K562 (cell line): ENCODE results near the gene IGSF9. TPM values are rescaled to one million over a fixed set of nuclear protein-coding genes. Genes with fewer than 3 reads are reported as not detected.

Source experiments
- ATAC-seq: fragments of 200-7000 bp; cut with Tn5 transposase; 3 replicates; pipeline ENCODE4 v1.9.1; 2020; ENCODE audit warnings: moderate library complexity
- BruUV-seq: library from RNA; stranded (reverse); fragments of 400-500 nt; replicated peaks from 2 replicates; lab custom pipeline; 2021; lab: Mats Ljungman, UMichigan
- CTCF ChIA-PET: fragments of 300-600 bp; formaldehyde crosslinking; extraction: SDS; loops from one replicate; lab custom pipeline; 2021; ENCODE audit warnings: low intra/inter-chr PET ratio; lab: Yijun Ruan, JAX
- POLR2A ChIA-PET: fragments of 300-600, 350-650 bp; sonication (Branson Sonifier 250); formaldehyde crosslinking; extraction: SDS; loops from one replicate; lab custom pipeline; 2021; ENCODE audit warnings: antibody characterized with exemption, inconsistent platforms; lab: Yijun Ruan, JAX
- DNase-seq, 4 experiments: peaks; one replicate each; pipeline versions ENCODE4 v3.0.0 to v3.0.0-alpha.2; 2011 to 2018; ENCODE audit warnings: low spot score in 3 of 4, mixed read lengths in 3 of 4; ENCODE audit errors: extremely low read depth in 1 of 4
- FAIRE-seq: peaks from 2 replicates; lab custom pipeline; 2011; peaks lifted over from hg19 to GRCh38; lab: Jason Lieb, UNC
- H2AFZ ChIP-seq: 2 replicates; pipeline ENCODE4 v1.6.0; 2011; ENCODE audit warnings: low read depth, low read length, control low read depth, inconsistent platforms
- H3K27ac ChIP-seq: fragments of 200-600 bp; 3 replicates; pipeline ENCODE4 v1.8.0; 2011; ENCODE audit warnings: low read depth, mild to moderate bottlenecking, control low read depth, inconsistent platforms, low read length, moderate library complexity, mixed read lengths; ENCODE audit errors: extremely low read depth
- H3K27me3 ChIP-seq, 2 experiments: fragments of 300-600 bp in 1 of 2; 2 replicates in 1 of 2; 3 replicates in 1 of 2; pipeline versions ENCODE4 v1.6.0 to v1.8.0; 2011; ENCODE audit warnings: inconsistent platforms in 2 of 2, low read length in 2 of 2, mild to moderate bottlenecking in 1 of 2, mixed read lengths in 1 of 2, moderate library complexity in 1 of 2; ENCODE audit not compliant: control insufficient read depth in 2 of 2, insufficient read depth in 2 of 2
- H3K36me3 ChIP-seq: fragments of 300-600 bp; 3 replicates; pipeline ENCODE4 v1.8.0; 2011; ENCODE audit warnings: mild to moderate bottlenecking, low read length, inconsistent platforms; ENCODE audit not compliant: control insufficient read depth, insufficient read depth
- H3K4me1 ChIP-seq, 2 experiments: fragments of 200-600 bp in 1 of 2; replicated peaks in 1 of 2; 2 replicates in 1 of 2; 3 replicates in 1 of 2; pipeline versions ENCODE4 v1.5.1 to v1.8.0; 2011; ENCODE audit warnings: inconsistent platforms in 2 of 2, low read length in 2 of 2, mild to moderate bottlenecking in 1 of 2, mixed read lengths in 1 of 2, moderate library complexity in 1 of 2; ENCODE audit not compliant: control insufficient read depth in 2 of 2, insufficient read depth in 2 of 2
- H3K4me2 ChIP-seq: 2 replicates; pipeline ENCODE4 v1.6.1; 2011; ENCODE audit warnings: low read length, control low read depth, inconsistent platforms, mixed read lengths; ENCODE audit not compliant: insufficient read depth
- H3K4me3 ChIP-seq: fragments of 200-600 bp; sonication (generic), shearing (Covaris generic); 2 replicates; pipeline ENCODE4 v1.5.1; 2016; ENCODE audit warnings: control low read depth, inconsistent platforms
- H3K79me2 ChIP-seq: fragments of 200-600 bp; 3 replicates; pipeline ENCODE4 v1.8.0; 2011; ENCODE audit warnings: low read length, inconsistent platforms; ENCODE audit not compliant: control insufficient read depth, insufficient read depth
- H3K9ac ChIP-seq, 2 experiments: 2 replicates each; pipeline versions ENCODE4 v1.6.0 to v1.6.1; 2011; ENCODE audit warnings: low read depth in 2 of 2, low read length in 2 of 2, control low read depth in 1 of 2, inconsistent platforms in 1 of 2, mild to moderate bottlenecking in 1 of 2, mixed read lengths in 1 of 2; ENCODE audit not compliant: insufficient read depth in 1 of 2
- H3K9me1 ChIP-seq: one replicate; pipeline ENCODE4 v1.6.0; 2011; ENCODE audit warnings: inconsistent platforms, mild to moderate bottlenecking, low read length, moderate library complexity; ENCODE audit not compliant: control insufficient read depth, insufficient read depth
- H3K9me3 ChIP-seq: replicated peaks from 2 replicates; pipeline ENCODE4 v1.5.1; 2011; ENCODE audit warnings: low read depth, low read length, inconsistent platforms; ENCODE audit not compliant: control insufficient read depth, insufficient read depth
- H4K20me1 ChIP-seq: replicated peaks from 2 replicates; pipeline ENCODE4 v1.6.1; 2011; ENCODE audit warnings: low read length, inconsistent platforms, mixed read lengths; ENCODE audit not compliant: control insufficient read depth, insufficient read depth
- RBBP5 ChIP-seq: fragments of 200-600 bp; sonication (generic); IDR thresholded peaks from 2 replicates; pipeline ENCODE4 v1.6.1; 2012; ENCODE audit warnings: borderline replicate concordance, mild to moderate bottlenecking, low read length, control low read depth, inconsistent platforms; ENCODE audit not compliant: insufficient read depth, poor library complexity, severe bottlenecking
- SP1 ChIP-seq: sonication (generic); formaldehyde crosslinking; IDR thresholded peaks from 2 replicates; pipeline ENCODE4 v1.8.1; 2022; ENCODE audit warnings: mild to moderate bottlenecking, missing genetic modification reagents
- ZNF436 ChIP-seq: fragments of 250-450, 450-650 bp; sonication (Bioruptor Pico); formaldehyde crosslinking; IDR thresholded peaks from 2 replicates; pipeline ENCODE4 v1.7.0; 2020; ENCODE audit warnings: mild to moderate bottlenecking
- ZNF695 ChIP-seq: fragments of 450-650 bp; formaldehyde crosslinking; IDR thresholded peaks from 2 replicates; pipeline ENCODE4 v1.4.0; 2020; ENCODE audit warnings: mild to moderate bottlenecking, moderate library complexity
- WGBS: fragments of 100-300 bp; shearing (Covaris generic); methylation state at CpG from one replicate; pipeline ENCODE4 v1.1.6; 2016; ENCODE audit warnings: low coverage, mixed read lengths; ENCODE audit not compliant: insufficient coverage; ENCODE audit errors: missing lambda C conversion rate; 5-methylcytosine and 5-hydroxymethylcytosine counted together
- in situ Hi-C: fragments of 300-500 bp; cut with MboI; formaldehyde crosslinking; loops from 4 replicates; pipeline ENCODE4 v1.15.0; 2018; ENCODE audit warnings: inconsistent platforms, mixed read lengths
- intact Hi-C: fragments of 100-400 bp; cut with micrococcal nuclease; formaldehyde crosslinking; loops from 2 replicates; pipeline ENCODE4 v1.14.2; 2022
- polyA plus RNA-seq, 8 experiments: library from polyadenylated mRNA; depleted of rRNA in 4 of 8; stranded (reverse) in 5 of 8; unstranded in 3 of 8; fragments of >200 nt; fragmentation: Nextera tagmentation in 2 of 8; fragmentation: Illumina TruSeq in 1 of 8; extraction: Ambion mirVana in 2 of 8; extraction: Trizol in 1 of 8; gene quantifications; 2 replicates each; pipeline versions ENCODE4 v1.2.1 to v1.2.3, GENCODE V29; 2011 to 2014; ENCODE audit warnings: inconsistent platforms in 1 of 8, missing spikeins in 1 of 8
- total RNA-seq, 7 experiments: library from RNA; depleted of rRNA in 6 of 7; stranded (reverse); fragments of >200 nt in 6 of 7; fragmentation: Illumina TruSeq in 2 of 7; extraction: Trizol in 2 of 7; gene quantifications; 2 replicates each; pipeline versions ENCODE4 v1.2.1 to v1.2.3, GENCODE V29; 2011 to 2021; ENCODE audit warnings: low replicate concordance in 1 of 7

IGSF9 gene
- total and polyA plus RNA-seq, 9 of the 15 experiments (the other 6 are each of a cell fraction or from before 2014, with no cell fraction given): 0.03 to 0.29 (median 0.07) TPM; not detected in 1

DNA sequence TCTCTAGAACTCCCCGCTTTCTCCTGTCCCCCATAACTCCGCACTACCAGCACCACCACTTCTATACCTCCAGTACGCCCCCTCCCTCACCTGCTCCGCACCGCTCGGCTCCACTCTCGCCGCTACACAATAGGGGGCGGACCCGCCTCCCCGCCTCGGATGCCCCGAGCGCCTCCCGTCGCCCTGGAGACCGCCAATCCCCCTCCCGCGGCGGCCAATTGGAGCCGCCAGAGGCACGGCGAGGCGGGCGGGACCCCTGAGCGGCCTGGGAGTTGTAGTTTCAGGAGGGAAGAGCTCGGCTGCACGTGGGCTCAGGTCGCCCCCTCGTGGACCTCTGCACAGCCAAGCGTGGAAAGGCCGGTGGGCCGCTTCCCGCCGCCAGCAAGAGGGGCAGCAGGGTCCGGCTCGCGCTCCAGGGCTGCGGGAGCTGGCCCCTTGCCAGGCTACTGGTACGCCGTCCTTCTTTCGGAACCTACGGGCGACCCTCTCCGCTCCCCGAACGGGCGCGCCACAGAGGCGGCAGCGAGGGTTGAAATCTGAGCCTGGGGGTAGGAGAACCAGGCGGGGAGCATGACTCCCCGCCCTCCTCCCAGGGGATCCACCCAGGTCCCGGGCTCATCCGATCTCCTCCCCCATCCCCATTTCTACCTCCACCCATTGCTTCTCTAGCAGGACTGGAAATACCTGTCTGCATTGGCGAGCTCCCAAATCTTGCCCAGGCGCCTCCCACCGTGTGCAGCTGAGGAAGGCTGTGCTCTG lies at the start of gene IGSF9 (continued):
- TF ChIP-seq RBBP5: no peak
- no peak for TF ChIP-seq ZNF436 (CRISPR knock-in tag)

DNA sequence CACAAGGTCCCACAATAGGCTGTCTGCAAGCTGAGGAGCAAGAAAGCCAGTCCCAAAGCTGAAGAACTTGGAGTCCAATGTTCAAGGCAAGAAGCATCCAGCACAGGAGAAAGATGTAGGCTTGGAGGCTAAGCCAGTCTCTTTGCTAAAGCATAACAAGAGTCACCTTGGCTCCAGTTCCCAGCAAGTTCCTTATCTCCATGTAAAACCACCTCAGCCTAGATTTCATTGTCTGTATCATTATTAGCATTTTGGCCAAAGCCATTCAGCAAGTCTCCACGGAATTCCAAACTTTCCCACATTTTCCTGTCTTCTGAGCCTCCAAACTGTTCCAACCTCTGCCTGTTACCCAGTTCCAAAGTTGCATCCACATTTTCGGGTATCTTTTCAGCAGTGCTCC lies 49.5 kb upstream of the IGSF9 start:
- FAIRE-seq: no peak
- in situ Hi-C loops: loop anchor here (25.0 kb wide), 1 partner anchor 808 kb away; no protein-coding TSS in a partner anchor
- WGBS: 0% methylated on average over 2 of the region's 2 CpGs
- H3K9ac ChIP-seq: no peak overlapping the region
- no peak for TF ChIP-seq SP1 (CRISPR knock-in tag)
- no peak for TF ChIP-seq ZNF695
- TF ChIP-seq, all 486 proteins: peak for 0
- H3K36me3 ChIP-seq: no peaks in the 10 kb centered on the region
- DNase-seq: no peak
- no peak overlapping the region for H3K4me2 ChIP-seq
- intact Hi-C loops: no loop called here
- no TSS peak for BruUV-seq
- no peaks in the 10 kb centered on the region for H3K9me1 ChIP-seq
- H2AFZ ChIP-seq: no peak overlapping the region
- ChIA-PET CTCF (no interaction called here), POLR2A (interaction anchor here (0.7 kb wide), 2 partner anchors 8 to 71 kb away, joined by 3 read pairs; no protein-coding TSS in a partner anchor)
- peaks cover 0 to 6% of the 10 kb centered on the region in 2 experiments; a peak in 3 of 5 replicates for H3K27me3 ChIP-seq
- no peaks in the 10 kb centered on the region for H3K4me1 ChIP-seq
- H3K4me3 ChIP-seq: no peak overlapping the region
- no peak overlapping the region for H3K27ac ChIP-seq
- no peaks in the 10 kb centered on the region for H3K79me2 ChIP-seq
- no peaks in the 10 kb centered on the region for H3K9me3 ChIP-seq
- no peaks in the 10 kb centered on the region for H4K20me1 ChIP-seq
- ATAC-seq: no peak
